ENCODE measurements around the gene HOXA11. TPM values are rescaled to one million over a fixed set of nuclear protein-coding genes. Genes with fewer than 3 reads are reported as not detected.

HOXA11 gene
- total and polyA plus RNA-seq, 12 donors, result 0.13 to 3.0 (median 1.2) TPM; not detected in 2

- H3K27ac ChIP-seq, result no peak within 1 kb of the TSS
- peaks cover 0 to 19% of the 10 kb centered on the region in 2 donors for H3K4me1 ChIP-seq (replicated peaks in 1 of 2)
- WGBS, 4 donors, result 0 to 5% (median 2%) methylated on average over 28 to 99 of the region's 99 CpGs
- intact Hi-C loops (cut with DNase I), result loop anchor here (10.0 kb wide), 4 partner anchors 375 to 895 kb away; no protein-coding TSS in a partner anchor
- no peaks in the 10 kb centered on the region for H3K36me3 ChIP-seq (replicated peaks in 1 of 2)
- no peaks in the 10 kb centered on the region for H3K9me3 ChIP-seq (replicated peaks in 1 of 3)
- peaks cover 94% of the 10 kb centered on the region for H3K27me3 ChIP-seq
- DNase-seq, result peak in 3 of 7 donors; percentile 17 to 46 (median 36)
- peak within 1 kb of the TSS in 1 of 4 donors; percentile 54 for H3K4me3 ChIP-seq
- TF ChIP-seq CTCF (IDR thresholded peaks at IDR 0.05) (no peak), POLR2A (IDR thresholded peaks at IDR 0.05) (no peak)
Measured at GRCh38 chr7:27199849-27200760, 15.1 kb upstream of the HOXA11 start, which contains the start of gene HOXA13. Gene HOXA13 (minus strand): TSS chr7:27200091. CDS start chr7:27200077, 14 bp downstream.

GRCh38 chr7:27198871-27199801 is 14.1 kb upstream of the HOXA11 start:
- Histone ChIP-seq H3K27ac (no peak overlapping the region), H3K9me3 (replicated peaks in 1 of 3) (no peaks in the 10 kb centered on the region), H3K27me3 (peaks cover 94% of the 10 kb centered on the region), H3K4me3 (peak overlapping the region in 1 of 4 donors; percentile 54), H3K4me1 (replicated peaks in 1 of 2) (peaks cover 0 to 16% of the 10 kb centered on the region in 2 donors), H3K36me3 (replicated peaks in 1 of 2) (no peaks in the 10 kb centered on the region)
- peak in 3 of 7 donors; percentile 13 to 50 (median 20) for DNase-seq
- intact Hi-C loops (cut with DNase I), result loop anchor here in 1 of 2 donors (10.0 kb wide), 3 partner anchors 726 to 896 kb away; no protein-coding TSS in a partner anchor
- TF ChIP-seq POLR2A (IDR thresholded peaks at IDR 0.05), result no peak
- no peak for TF ChIP-seq CTCF (IDR thresholded peaks at IDR 0.05)
- WGBS, 4 donors, result 3 to 8% (median 3%) methylated on average over 13 to 91 of the region's 93 CpGs

DNA sequence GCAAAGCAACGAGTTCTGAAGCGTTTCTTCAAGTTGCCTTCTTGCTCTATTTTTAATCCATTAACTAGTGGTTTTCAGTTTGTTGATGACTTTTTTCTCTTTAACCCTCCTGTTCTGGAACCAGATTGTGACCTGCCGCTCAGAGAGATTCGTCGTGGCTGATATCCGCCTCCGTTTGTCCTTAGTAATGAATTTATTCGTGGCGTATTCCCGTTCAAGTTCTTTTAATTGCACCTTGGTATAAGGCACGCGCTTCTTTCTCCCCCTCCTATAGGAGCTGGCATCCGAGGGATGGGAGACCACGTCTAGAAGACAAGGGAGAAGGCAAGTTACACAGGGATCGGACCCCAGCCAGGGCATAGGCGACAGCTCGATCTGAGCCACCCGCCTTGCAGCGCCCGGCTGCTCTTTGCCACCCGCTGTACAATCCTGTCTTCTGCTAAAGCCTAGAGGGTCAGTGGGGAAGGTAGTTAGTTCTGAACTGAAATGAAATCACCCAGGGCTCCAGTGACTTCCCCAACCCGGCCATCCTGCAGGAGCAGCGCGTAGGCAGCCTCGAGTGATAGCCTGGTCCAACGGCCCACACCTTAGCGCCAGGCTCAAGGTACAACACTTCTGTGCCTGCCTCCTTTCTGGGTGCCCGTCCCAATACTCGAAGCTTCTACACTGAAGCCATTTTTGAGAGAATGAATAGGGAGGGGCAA is 13.3 kb upstream of the HOXA11 start:
- DNase-seq, result peak in 2 of 7 donors; percentile 9 to 46
- Histone ChIP-seq H3K4me3 (no peak overlapping the region), H3K9me3 (replicated peaks in 1 of 3) (no peaks in the 10 kb centered on the region), H3K27me3 (peaks cover 94% of the 10 kb centered on the region), H3K4me1 (replicated peaks in 1 of 2) (peaks cover 2 to 18% of the 10 kb centered on the region in 2 donors), H3K27ac (no peak overlapping the region), H3K36me3 (replicated peaks in 1 of 2) (no peaks in the 10 kb centered on the region)
- intact Hi-C loops (cut with DNase I), result loop anchor here in 1 of 2 donors (10.0 kb wide), 3 partner anchors 727 to 897 kb away; no protein-coding TSS in a partner anchor
- 17 to 22% (median 19%) methylated on average over 21 to 29 of the region's 29 CpGs for WGBS, 4 donors
- TF ChIP-seq POLR2A (IDR thresholded peaks at IDR 0.05) (no peak), CTCF (IDR thresholded peaks at IDR 0.05) (no peak)

Data from adrenal gland (tissue), 12 donors.